Epithelial cell of proximal tubule (primary cell): ENCODE results near the gene RNF113B. TPM values are rescaled to one million over a fixed set of nuclear protein-coding genes. Genes with fewer than 3 reads are reported as not detected.

ENCODE experiments used
- DNase-seq: peaks from one replicate; pipeline ENCODE4 v3.0.0-alpha.2; 2011; ENCODE audit warnings: low read depth
- H3K4me3 ChIP-seq: 2 replicates; pipeline ENCODE4 v1.5.1; 2011; ENCODE audit warnings: low read depth, mild to moderate bottlenecking, low read length
- total RNA-seq: library from RNA; depleted of rRNA; stranded (reverse); fragments of >200 nt; gene quantifications from 2 replicates; pipeline ENCODE4 v1.2.3, GENCODE V29; 2015
- TF ChIP-seq, protein P1 (sequence below): conservative IDR thresholded peaks from 2 replicates; pipeline ENCODE4 v1.5.1; 2012; ENCODE audit warnings: low read depth, mild to moderate bottlenecking, low read length

The RNF113B gene
- total RNA-seq, 1 donor from 2014 or later, result not detected

- no peak for DNase-seq
- TF ChIP-seq, protein P1, sequence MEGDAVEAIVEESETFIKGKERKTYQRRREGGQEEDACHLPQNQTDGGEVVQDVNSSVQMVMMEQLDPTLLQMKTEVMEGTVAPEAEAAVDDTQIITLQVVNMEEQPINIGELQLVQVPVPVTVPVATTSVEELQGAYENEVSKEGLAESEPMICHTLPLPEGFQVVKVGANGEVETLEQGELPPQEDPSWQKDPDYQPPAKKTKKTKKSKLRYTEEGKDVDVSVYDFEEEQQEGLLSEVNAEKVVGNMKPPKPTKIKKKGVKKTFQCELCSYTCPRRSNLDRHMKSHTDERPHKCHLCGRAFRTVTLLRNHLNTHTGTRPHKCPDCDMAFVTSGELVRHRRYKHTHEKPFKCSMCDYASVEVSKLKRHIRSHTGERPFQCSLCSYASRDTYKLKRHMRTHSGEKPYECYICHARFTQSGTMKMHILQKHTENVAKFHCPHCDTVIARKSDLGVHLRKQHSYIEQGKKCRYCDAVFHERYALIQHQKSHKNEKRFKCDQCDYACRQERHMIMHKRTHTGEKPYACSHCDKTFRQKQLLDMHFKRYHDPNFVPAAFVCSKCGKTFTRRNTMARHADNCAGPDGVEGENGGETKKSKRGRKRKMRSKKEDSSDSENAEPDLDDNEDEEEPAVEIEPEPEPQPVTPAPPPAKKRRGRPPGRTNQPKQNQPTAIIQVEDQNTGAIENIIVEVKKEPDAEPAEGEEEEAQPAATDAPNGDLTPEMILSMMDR, result no peak
- no peak overlapping the region for H3K4me3 ChIP-seq
Observed at GRCh38 chr13:98187965-98188261, 10.8 kb upstream of the RNF113B start.

DNA sequence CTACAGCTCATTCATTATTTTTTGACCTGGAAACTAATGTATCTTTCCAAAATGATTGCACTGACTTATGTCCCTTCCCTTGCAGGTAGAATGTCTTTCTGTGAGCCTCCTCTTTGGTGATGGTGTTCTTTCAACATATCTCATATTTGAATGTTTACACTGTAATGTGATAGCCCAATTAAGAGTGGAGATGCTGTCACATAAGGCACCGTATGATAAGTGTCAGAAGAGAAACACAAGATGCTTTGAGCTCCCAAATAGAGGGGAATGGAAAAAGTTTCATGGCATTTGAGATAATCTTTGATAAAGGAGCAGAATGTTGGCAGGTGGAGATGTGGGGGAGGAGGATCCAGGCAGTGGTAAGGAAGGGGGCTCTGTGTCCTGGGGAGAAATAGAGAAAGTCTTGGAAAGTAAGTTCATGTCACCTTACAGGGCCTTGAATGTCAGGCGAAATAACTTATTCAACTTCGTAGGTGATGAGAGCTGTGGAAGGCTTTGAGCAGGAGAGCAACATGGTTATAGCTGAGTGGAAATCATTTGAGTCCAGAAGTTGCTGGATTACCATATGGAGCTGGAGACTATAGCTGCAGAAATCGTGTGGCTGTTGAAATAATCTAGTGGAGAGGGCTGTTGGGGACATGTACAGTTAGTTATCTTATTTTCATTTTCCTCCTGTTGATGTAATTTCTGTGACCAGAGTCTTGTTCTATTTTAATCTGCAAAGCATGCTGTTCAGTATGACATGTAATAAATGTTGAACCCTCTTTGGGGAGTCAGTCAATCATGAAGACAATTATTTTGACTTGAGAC lies 10.3 kb upstream of the RNF113B start:
- DNase-seq, result no peak
- TF ChIP-seq, protein P1, result no peak
- no peak overlapping the region for H3K4me3 ChIP-seq

- no peak overlapping the region for H3K4me3 ChIP-seq
- DNase-seq, result no peak
- TF ChIP-seq, protein P1, result no peak
Observed at GRCh38 chr13:98184792-98185191, 7.7 kb upstream of the RNF113B start.

DNA sequence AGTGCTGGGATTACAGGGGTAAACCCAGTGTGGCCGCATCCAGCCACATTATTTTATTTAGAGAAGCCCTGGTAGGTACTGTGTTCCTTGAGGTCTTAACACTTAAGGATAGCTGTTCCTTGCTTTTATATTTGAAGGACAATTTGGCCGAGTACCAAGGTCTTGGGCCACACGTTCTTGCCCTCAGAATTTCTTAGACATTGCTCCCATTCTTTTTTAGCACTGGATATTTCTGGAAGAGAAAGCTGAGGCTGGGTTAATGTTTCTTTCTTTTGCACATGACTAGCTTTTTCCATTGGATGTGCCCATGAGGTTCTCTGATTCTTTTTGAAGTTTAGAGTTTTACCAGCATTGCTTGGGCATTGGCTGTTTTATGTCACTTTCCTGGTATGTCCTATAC lies 5.5 kb upstream of the RNF113B start:
- no peak overlapping the region for H3K4me3 ChIP-seq
- DNase-seq, result peak; percentile 83
- TF ChIP-seq, protein P1, result no peak

- no peak overlapping the region for H3K4me3 ChIP-seq
- TF ChIP-seq, protein P1, result no peak
- DNase-seq, result no peak
Observed at GRCh38 chr13:98182153-98182552, 5.1 kb upstream of the RNF113B start.

GRCh38 chr13:98181111-98181815 lies 4.2 kb upstream of the RNF113B start:
- TF ChIP-seq, protein P1, result no peak
- DNase-seq, result no peak
- peak overlapping the region; percentile 12 for H3K4me3 ChIP-seq
